Activated T-helper 1 cell treated with anti-CD3 and anti-CD28 coated beads, Interleukin-12 subunit alpha, Interleukin-12 subunit beta, Interleukin-2, Interleukin-4 antibody, amounts not matched to agents 30 ng/mL and 10 ng/mL and 1 ng/mL, durations not matched to agents 14 hours and 24 hours and 36 hours (primary cell): ENCODE data around the gene SLIT3. TPM values are rescaled to one million over a fixed set of nuclear protein-coding genes. Genes with fewer than 3 reads are reported as not detected.

ENCODE experiments used
- DNase-seq: peaks from one replicate; pipeline ENCODE4 v3.0.0; 2021; ENCODE audit warnings: low spot score
- H3K27ac Mint-ChIP-seq: one replicate; pipeline ENCODE4 v1.8.0; 2021; ENCODE audit warnings: mild to moderate bottlenecking, mixed read lengths
- H3K27me3 Mint-ChIP-seq: one replicate; pipeline ENCODE4 v1.8.0; 2022; ENCODE audit warnings: mild to moderate bottlenecking, moderate library complexity, mixed read lengths; ENCODE audit not compliant: insufficient read depth
- H3K36me3 Mint-ChIP-seq: one replicate; pipeline ENCODE4 v1.8.0; 2021; ENCODE audit warnings: low read depth, mixed read lengths
- H3K4me1 Mint-ChIP-seq: one replicate; pipeline ENCODE4 v1.8.0; 2021; ENCODE audit warnings: low read depth, mixed read lengths
- H3K4me3 Mint-ChIP-seq: one replicate; pipeline ENCODE4 v1.8.0; 2021; ENCODE audit warnings: mild to moderate bottlenecking, moderate library complexity, mixed read lengths
- H3K9me3 Mint-ChIP-seq: one replicate; pipeline ENCODE4 v1.8.0; 2021; ENCODE audit warnings: mixed read lengths
- intact Hi-C: fragments of 100-400 bp; cut with micrococcal nuclease; formaldehyde crosslinking; loops from one replicate; pipeline ENCODE4 v1.15.1; 2024
- total RNA-seq: library from RNA; stranded (reverse); gene quantifications from 2 replicates; pipeline ENCODE4 v1.2.3, GENCODE V29; 2022

The SLIT3 gene
- total RNA-seq, 1 donor from 2014 or later, result 0.03 TPM

DNA sequence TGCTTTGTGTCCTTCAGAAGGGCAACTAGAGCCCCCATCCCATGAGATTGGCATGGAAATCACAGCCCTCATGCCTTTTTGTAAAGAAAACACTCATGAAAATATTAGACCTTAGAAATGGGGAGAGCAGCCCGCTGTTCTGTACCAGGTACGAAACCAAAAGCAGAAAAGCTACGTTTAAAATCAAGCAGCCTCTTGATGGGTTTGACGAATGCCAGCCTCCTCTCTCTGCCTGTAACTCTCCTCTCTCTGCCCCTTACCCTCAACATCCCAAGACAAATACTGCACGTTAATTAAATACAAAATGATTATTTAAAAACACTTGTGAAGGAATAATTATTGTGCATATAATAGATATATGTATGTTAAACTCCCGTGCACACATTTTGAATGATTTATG lies 390.1 kb downstream of the SLIT3 start:
- no peak overlapping the region for H3K4me3 Mint-ChIP-seq
- intact Hi-C loops, result no loop called here
- DNase-seq, result no peak
- H3K27ac Mint-ChIP-seq, result no peak overlapping the region
- H3K27me3 Mint-ChIP-seq, result peaks cover 14% of the 10 kb centered on the region
- no peaks in the 10 kb centered on the region for H3K36me3 Mint-ChIP-seq
- H3K4me1 Mint-ChIP-seq, result no peaks in the 10 kb centered on the region
- H3K9me3 Mint-ChIP-seq, result no peaks in the 10 kb centered on the region

DNA sequence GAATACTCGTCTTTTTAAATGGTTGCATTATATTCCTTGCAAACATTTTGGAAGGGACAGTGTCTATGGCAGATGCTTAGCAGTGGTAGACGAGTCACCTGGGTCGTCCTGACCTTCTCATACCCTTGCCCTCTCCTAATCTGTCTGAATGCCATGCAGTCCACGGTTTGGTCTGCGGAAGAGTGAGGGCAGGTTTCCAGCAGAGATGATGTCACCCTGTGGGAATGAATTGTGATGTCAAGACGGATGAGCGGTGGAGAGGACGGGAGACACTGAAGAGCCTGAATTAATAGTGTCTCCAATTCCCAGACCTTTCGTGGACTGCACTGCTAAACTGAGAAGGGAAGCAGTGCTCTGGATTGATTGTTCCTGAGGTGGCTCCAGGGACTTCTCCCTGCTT lies 392.7 kb downstream of the SLIT3 start:
- no peak overlapping the region for H3K27ac Mint-ChIP-seq
- no peak overlapping the region for H3K4me3 Mint-ChIP-seq
- intact Hi-C loops, result no loop called here
- no peaks in the 10 kb centered on the region for H3K4me1 Mint-ChIP-seq
- peaks cover 12% of the 10 kb centered on the region for H3K27me3 Mint-ChIP-seq
- no peaks in the 10 kb centered on the region for H3K9me3 Mint-ChIP-seq
- H3K36me3 Mint-ChIP-seq, result no peaks in the 10 kb centered on the region
- no peak for DNase-seq

DNA sequence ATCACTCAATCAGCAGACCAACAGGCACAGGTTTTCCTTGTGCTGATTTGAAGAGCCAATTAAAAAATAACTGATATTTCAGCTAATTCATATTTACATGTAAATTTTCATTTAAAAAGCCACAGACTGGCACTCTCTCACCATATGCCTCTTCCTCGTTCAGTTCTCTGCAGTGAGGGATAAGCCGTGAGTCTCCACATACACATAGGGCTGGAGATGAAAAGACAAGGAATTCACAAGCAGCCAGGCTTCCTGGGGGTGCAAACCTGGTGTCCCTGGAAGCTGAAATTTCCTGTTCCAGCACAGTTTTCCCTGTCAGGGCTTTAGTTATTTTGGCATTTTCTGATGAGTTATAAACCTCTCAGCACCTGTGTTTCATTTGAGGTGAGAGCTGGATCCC lies 397.9 kb downstream of the SLIT3 start:
- no peak overlapping the region for H3K27ac Mint-ChIP-seq
- DNase-seq, result no peak
- H3K4me3 Mint-ChIP-seq, result no peak overlapping the region
- no peaks in the 10 kb centered on the region for H3K36me3 Mint-ChIP-seq
- H3K27me3 Mint-ChIP-seq, result peaks cover 7% of the 10 kb centered on the region
- H3K9me3 Mint-ChIP-seq, result no peaks in the 10 kb centered on the region
- H3K4me1 Mint-ChIP-seq, result no peaks in the 10 kb centered on the region
- intact Hi-C loops, result no loop called here

DNA sequence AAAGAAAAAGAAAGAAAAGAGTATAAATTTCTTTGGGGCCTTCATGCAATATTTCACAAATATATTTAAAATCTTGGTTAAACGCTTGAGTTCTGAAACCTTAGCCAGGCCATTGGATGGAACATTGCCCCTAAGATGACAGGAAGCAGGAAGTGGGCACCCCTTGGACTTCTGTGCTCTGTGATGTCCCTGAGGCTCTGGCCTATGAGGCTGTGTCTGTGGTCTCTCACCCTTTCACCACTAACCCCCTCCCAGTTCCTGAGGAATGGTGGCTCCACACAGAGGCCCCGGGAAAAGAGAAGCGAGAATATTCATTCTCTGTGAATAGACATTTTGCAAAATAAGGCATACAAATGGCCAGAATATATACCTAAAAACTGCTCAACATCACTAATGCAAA lies 401.3 kb downstream of the SLIT3 start:
- Mint-ChIP-seq H3K4me1 (no peaks in the 10 kb centered on the region), H3K36me3 (no peaks in the 10 kb centered on the region), H3K9me3 (no peaks in the 10 kb centered on the region), H3K4me3 (no peak overlapping the region), H3K27ac (no peak overlapping the region), H3K27me3 (peaks cover 3% of the 10 kb centered on the region)
- intact Hi-C loops, result no loop called here
- DNase-seq, result no peak

DNA sequence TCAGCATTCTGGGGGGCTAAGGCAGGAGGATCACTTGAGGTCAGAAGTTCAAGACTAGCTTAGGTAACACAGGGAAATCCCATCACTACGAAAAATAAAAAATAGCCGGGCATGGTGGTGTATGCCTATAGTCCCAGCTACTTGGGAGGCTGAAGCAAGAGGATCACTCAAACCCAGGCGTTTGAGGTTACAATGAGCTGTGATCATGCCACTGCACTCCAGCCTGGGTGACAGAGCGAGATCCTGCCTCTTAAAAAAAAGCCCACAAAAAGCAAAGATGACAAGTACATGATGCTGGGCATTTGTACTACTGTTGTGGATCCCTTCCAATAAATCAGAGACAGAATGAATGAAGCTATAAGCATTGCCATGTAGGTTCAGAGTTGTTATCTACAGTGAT lies 401.7 kb downstream of the SLIT3 start:
- H3K9me3 Mint-ChIP-seq, result no peaks in the 10 kb centered on the region
- peaks cover 3% of the 10 kb centered on the region for H3K27me3 Mint-ChIP-seq
- no peaks in the 10 kb centered on the region for H3K4me1 Mint-ChIP-seq
- H3K36me3 Mint-ChIP-seq, result no peaks in the 10 kb centered on the region
- no peak overlapping the region for H3K27ac Mint-ChIP-seq
- intact Hi-C loops, result no loop called here
- H3K4me3 Mint-ChIP-seq, result no peak overlapping the region
- DNase-seq, result no peak

DNA sequence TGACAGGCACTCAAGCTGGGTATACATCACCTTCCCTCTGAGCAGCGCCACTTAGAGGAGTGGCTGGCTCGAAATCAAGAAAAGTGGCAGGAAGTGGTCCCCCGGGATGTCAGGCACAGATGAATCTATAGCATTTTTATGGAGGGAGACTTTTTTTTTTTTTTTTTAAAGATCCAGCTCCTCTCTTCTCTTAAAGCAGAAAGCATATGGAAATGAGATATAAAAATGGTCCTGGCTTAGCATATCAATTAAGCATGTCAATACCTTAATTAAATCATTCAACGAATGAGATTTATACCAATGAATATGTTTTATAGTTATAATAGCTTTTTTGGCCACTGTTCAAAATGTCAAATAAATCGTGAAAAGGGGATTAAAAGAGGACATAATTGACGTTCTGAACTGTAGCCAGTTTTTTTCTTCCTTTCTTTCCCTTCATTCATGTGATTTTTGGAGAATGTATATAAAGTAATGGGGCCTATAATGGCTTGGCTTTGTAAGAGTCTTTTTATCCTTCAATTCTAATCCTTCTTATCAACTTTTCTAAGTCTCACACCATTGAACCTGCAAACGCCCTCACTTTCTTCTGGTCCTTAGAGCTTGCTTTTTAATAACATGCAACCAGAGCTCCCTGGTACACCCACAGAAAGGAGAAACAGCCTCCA lies 402.6 kb downstream of the SLIT3 start:
- DNase-seq, result no peak
- intact Hi-C loops, result no loop called here
- H3K4me1 Mint-ChIP-seq, result no peaks in the 10 kb centered on the region
- no peaks in the 10 kb centered on the region for H3K9me3 Mint-ChIP-seq
- H3K27me3 Mint-ChIP-seq, result peaks cover 3% of the 10 kb centered on the region
- no peaks in the 10 kb centered on the region for H3K36me3 Mint-ChIP-seq
- H3K4me3 Mint-ChIP-seq, result no peak overlapping the region
- no peak overlapping the region for H3K27ac Mint-ChIP-seq

DNA sequence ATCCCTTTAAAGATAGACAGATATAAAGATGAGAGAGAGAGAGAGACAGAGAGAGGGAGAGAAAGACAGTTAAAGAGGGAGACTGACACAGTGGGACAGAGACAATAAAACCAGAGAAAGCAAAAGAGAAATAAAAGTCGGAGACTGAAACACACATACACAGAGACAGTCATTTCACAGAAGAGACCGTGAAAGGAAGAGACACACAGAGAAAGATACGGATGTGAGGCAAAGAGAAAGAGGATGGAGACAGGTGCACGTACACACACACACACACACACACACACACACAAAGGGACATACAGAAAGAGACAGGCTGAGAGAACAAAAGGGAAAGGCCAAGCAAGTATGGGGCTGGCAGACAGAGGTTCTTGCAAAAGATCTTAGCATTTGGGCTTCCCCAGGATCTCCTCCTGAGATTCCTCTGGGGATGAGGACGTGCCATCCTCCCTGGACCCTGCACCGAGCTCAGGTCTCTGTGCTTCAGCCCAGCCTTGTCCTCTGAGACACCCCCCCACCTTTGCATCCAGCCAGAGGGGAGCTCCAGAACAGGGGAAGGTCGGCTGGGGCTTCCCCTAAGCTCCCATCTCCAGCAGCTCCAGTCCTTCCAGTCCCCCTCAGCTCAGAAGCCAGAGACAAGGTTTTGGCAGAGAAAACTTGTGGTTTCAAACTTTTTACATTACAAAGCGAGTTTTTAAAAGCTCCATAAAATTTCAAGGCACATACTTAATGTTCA lies 403.4 kb downstream of the SLIT3 start:
- H3K4me3 Mint-ChIP-seq, result no peak overlapping the region
- DNase-seq, result no peak
- intact Hi-C loops, result no loop called here
- H3K36me3 Mint-ChIP-seq, result no peaks in the 10 kb centered on the region
- peaks cover 5% of the 10 kb centered on the region for H3K27me3 Mint-ChIP-seq
- H3K9me3 Mint-ChIP-seq, result no peaks in the 10 kb centered on the region
- H3K27ac Mint-ChIP-seq, result no peak overlapping the region
- no peaks in the 10 kb centered on the region for H3K4me1 Mint-ChIP-seq

DNA sequence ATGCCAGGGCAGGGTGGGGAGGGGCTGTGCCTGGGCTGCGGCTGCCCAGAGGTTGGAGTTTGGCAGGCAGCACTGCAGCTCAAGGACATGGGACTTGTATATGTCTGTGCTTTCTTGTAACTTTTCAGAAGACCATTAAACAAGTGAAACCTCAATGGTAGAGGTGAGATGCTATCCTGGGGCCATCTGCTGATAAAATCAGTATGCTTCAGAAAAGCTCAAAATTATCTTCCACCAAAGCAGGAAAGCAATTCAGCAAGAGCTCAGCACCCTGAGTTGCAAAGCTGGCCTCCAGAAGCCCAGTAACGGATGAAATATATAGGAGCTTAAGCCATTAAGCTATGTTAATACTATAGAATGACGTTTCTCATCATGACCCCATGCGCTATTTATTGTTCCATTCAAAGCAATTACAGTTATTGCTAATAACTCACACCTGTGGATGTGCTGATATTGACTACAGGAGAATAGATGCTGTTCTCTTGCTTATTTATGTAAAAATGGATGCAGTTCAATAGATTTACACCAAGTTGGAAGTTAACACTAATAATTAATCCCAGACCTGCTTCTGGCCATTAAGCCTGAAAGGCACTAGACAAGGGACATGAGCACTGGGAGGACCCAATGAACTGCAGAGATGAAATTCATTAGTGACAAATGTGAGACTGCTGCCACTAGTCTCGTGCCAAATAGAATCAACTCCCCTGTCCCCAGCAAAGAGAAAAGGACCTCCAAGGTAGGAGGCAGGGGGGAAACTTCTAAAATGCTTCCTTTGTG lies 405.5 kb downstream of the SLIT3 start:
- intact Hi-C loops, result no loop called here
- no peak overlapping the region for H3K4me3 Mint-ChIP-seq
- no peaks in the 10 kb centered on the region for H3K9me3 Mint-ChIP-seq

DNA sequence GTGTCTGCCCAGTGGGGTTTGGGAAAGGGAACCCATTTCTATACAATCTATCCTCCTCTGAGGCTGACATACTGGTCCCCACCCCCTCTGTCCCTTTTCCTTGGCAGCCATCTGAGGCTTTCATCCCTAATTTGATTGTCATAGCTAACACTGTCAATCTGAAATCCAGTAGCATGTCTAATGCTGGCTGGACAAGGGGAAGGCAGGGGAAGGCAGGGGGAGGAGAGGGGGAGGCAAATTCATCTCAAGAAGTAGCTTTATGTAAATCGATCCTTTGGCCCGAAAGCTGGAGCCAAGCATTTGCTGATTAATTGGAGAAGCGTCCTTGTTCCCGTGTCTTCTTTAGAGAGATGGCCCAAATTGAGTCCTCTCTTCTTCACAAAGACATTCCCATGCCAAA lies 407.7 kb downstream of the SLIT3 start:
- Mint-ChIP-seq H3K27me3 (peaks cover 13% of the 10 kb centered on the region), H3K4me3 (no peak overlapping the region), H3K9me3 (no peaks in the 10 kb centered on the region), H3K36me3 (no peaks in the 10 kb centered on the region), H3K4me1 (no peaks in the 10 kb centered on the region), H3K27ac (no peak overlapping the region)
- intact Hi-C loops, result no loop called here
- DNase-seq, result no peak

More for the DNA sequence above, 405.5 kb downstream of the SLIT3 start:
- Mint-ChIP-seq H3K36me3 (no peaks in the 10 kb centered on the region), H3K4me1 (no peaks in the 10 kb centered on the region), H3K27ac (no peak overlapping the region), H3K27me3 (peaks cover 9% of the 10 kb centered on the region)
- no peak for DNase-seq

DNA sequence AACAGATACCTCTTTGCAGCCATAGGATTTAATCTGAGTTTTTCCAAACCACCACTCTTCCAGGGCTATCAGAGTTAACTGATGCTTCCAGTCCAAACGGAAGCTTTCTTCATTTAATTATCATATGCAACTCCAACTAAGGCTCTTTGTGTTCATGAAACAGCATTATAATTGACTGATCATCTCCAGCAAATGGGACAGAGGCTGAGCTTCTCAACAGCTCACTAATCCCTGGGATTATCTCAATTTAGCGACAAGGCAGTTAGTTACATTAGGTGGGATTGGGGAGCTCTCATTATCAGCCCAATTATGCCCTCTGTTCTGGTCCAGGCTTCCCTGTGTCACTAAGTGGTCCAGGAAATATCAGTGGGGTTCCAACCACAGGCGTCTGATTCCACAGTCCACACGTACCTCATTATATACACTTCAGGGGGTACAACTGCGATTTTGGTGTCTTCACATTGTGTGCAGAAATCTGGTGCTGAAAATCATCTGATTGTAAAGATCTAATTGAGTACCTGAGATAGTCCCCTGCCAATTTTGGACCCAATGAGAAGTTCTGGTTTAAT lies 408.2 kb downstream of the SLIT3 start:
- no peak overlapping the region for H3K4me3 Mint-ChIP-seq
- H3K36me3 Mint-ChIP-seq, result no peaks in the 10 kb centered on the region
- no peak overlapping the region for H3K27ac Mint-ChIP-seq
- H3K9me3 Mint-ChIP-seq, result no peaks in the 10 kb centered on the region
- intact Hi-C loops, result no loop called here
- peaks cover 13% of the 10 kb centered on the region for H3K27me3 Mint-ChIP-seq
- DNase-seq, result no peak
- no peaks in the 10 kb centered on the region for H3K4me1 Mint-ChIP-seq

DNA sequence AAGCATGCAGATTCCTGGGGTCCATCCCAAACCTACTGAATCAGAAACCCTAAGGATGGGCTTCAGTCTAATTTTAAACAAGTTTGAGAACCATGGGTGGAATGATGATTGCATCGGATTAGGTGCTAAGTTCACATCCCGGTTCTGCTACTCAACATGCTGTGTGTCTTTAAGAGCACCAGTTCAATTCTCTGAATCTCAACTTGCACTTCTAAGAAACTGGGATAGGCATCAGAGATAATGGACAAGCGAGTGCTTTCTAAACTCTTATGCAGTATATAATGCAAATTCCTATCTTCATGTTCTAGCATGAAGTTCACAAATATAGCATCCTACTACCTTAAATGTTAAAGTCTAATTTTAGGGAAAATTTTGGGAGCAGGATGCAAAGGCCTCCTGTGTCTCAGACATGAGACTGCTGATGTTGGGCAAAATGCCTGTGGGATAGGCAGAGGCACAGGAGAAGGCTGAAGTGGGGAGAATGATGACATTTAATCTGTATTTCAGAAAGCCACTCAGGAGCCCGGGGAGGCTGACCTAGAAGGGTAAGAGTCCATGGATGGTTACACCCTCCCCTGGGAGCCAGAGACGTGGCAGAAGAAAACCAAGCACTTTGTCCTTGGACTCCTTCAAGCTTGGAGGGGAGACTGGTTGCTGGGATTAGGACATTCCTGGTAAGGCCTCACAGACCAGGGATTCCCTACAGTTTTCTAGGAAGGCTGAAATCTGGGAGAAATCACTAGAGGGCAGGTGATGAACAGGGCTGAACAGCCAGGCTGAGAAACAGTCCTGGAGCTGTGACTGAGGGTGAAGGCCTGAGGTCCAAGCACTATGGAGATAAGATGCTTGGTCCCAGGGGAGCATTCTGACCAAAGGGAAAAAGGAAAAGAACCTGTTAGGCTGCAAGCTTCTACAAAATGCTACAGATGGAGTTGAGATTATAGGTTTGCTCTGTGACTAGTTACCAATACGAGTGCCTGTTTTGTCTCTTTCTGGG lies 409.8 kb downstream of the SLIT3 start:
- no peak for DNase-seq
- H3K4me3 Mint-ChIP-seq, result no peak overlapping the region
- peaks cover 13% of the 10 kb centered on the region for H3K27me3 Mint-ChIP-seq
- H3K36me3 Mint-ChIP-seq, result no peaks in the 10 kb centered on the region
- no peak overlapping the region for H3K27ac Mint-ChIP-seq
- H3K9me3 Mint-ChIP-seq, result no peaks in the 10 kb centered on the region
- H3K4me1 Mint-ChIP-seq, result no peaks in the 10 kb centered on the region
- intact Hi-C loops, result no loop called here

DNA sequence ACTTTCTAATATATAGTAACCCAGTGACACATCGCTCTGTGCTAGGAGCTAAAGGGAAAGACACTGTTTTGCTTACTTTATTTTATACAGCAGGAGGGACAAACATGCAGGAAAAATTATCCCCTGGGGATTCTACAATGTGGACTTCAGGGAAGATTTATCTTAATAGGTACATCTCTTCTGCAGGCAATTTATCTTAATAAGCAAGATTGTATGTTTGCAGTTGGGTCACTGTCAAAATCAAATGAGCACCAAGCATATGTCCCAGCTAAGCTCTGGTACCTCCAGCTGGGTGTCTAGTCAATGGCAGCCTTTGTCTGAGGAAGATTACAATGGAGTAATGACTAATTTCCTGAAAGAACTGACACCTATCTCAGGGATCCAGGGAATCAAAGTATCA lies 411.9 kb downstream of the SLIT3 start:
- no peak for DNase-seq
- Mint-ChIP-seq H3K9me3 (no peaks in the 10 kb centered on the region), H3K36me3 (no peaks in the 10 kb centered on the region), H3K4me1 (no peaks in the 10 kb centered on the region), H3K27ac (no peak overlapping the region), H3K4me3 (no peak overlapping the region), H3K27me3 (peaks cover 13% of the 10 kb centered on the region)
- intact Hi-C loops, result no loop called here
